Smooth muscle cell (in vitro differentiated cells): Measurements from ENCODE around the gene MAPK9. TPM values are rescaled to one million over a fixed set of nuclear protein-coding genes. Genes with fewer than 3 reads are reported as not detected.

Source experiments
- DNase-seq: peaks from one replicate; lab custom pipeline; 2025; ENCODE audit not compliant: unreplicated experiment; lab: John Stamatoyannopoulos, UW
- H2AFZ ChIP-seq: fragments of 200-600 bp; sonication (generic); 2 replicates; pipeline ENCODE4 v1.6.0; 2016; ENCODE audit warnings: antibody characterized with exemption, low read depth, mild to moderate bottlenecking
- H3F3A ChIP-seq: fragments of 200-600 bp; sonication (generic); 2 replicates; pipeline ENCODE4 v1.6.0; 2017; ENCODE audit warnings: antibody characterized with exemption, low read depth
- H3K27ac ChIP-seq: fragments of 200-600 bp; sonication (generic); 2 replicates; pipeline ENCODE4 v1.5.1; 2016; ENCODE audit warnings: low read depth, mild to moderate bottlenecking
- H3K27me3 ChIP-seq: fragments of 200-600 bp; sonication (generic); 2 replicates; pipeline ENCODE4 v1.6.1; 2016; ENCODE audit warnings: low read depth, mild to moderate bottlenecking
- H3K36me3 ChIP-seq: fragments of 200-600 bp; sonication (generic); 2 replicates; pipeline ENCODE4 v1.5.1; 2016; ENCODE audit warnings: low read depth
- H3K4me1 ChIP-seq: fragments of 200-600 bp; sonication (generic); 2 replicates; pipeline ENCODE4 v1.5.1; 2016; ENCODE audit warnings: low read depth
- H3K4me2 ChIP-seq: fragments of 200-600 bp; sonication (generic); 2 replicates; pipeline ENCODE4 v1.6.0; 2016; ENCODE audit warnings: mild to moderate bottlenecking
- H3K4me3 ChIP-seq: fragments of 200-600 bp; sonication (generic); 2 replicates; pipeline ENCODE4 v1.5.1; 2016; ENCODE audit warnings: mild to moderate bottlenecking
- H3K79me2 ChIP-seq: fragments of 200-600 bp; sonication (generic); 2 replicates; pipeline ENCODE4 v1.6.0; 2016; ENCODE audit warnings: low read depth, mild to moderate bottlenecking
- H3K9ac ChIP-seq: fragments of 200-600 bp; sonication (generic); 2 replicates; pipeline ENCODE4 v1.6.0; 2016; ENCODE audit warnings: low read depth
- H3K9me3 ChIP-seq: fragments of 200-600 bp; sonication (generic); replicated peaks from 2 replicates; pipeline ENCODE4 v1.5.1; 2016; ENCODE audit warnings: low read depth
- H4K20me1 ChIP-seq: fragments of 200-600 bp; sonication (generic); 2 replicates; pipeline ENCODE4 v1.6.0; 2016; ENCODE audit warnings: low read depth
- CTCF ChIP-seq: fragments of 200-600 bp; sonication (generic); IDR thresholded peaks from 2 replicates; pipeline ENCODE4 v1.5.1; 2017; ENCODE audit warnings: borderline replicate concordance, mild to moderate bottlenecking, antibody characterized with exemption; ENCODE audit not compliant: insufficient read depth, poor library complexity, severe bottlenecking
- WGBS: methylation state at CpG from one replicate; pipeline ENCODE4 v1.1.7; 2016; ENCODE audit warnings: low lambda C conversion rate; 5-methylcytosine and 5-hydroxymethylcytosine counted together
- polyA plus RNA-seq: library from polyadenylated mRNA; unstranded; fragments of >200 nt; fragmentation: Nextera tagmentation; extraction: Ambion mirVana; gene quantifications from 2 replicates; pipeline ENCODE4 v1.2.1, GENCODE V29; 2016
- total RNA-seq: library from RNA; depleted of rRNA; stranded (reverse); fragments of >200 nt; gene quantifications from 2 replicates; pipeline ENCODE4 v1.2.3, GENCODE V29; 2014

The MAPK9 gene
- total and polyA plus RNA-seq, 2 experiments from 2014 or later: 34.8 to 40.9 TPM

GRCh38 chr5:180323941-180324600 is 32.2 kb upstream of the MAPK9 start:
- no peak overlapping the region for H2AFZ ChIP-seq
- no peak for TF ChIP-seq CTCF
- DNase-seq: no peak
- H3K79me2 ChIP-seq: peaks cover 17% of the 10 kb centered on the region
- no peaks in the 10 kb centered on the region for H4K20me1 ChIP-seq
- no peaks in the 10 kb centered on the region for H3K4me1 ChIP-seq
- no peaks in the 10 kb centered on the region for H3K27me3 ChIP-seq
- 68% methylated on average over 11 of the region's 11 CpGs for WGBS
- no peak overlapping the region for H3K9ac ChIP-seq
- peaks cover 3% of the 10 kb centered on the region for H3F3A ChIP-seq
- no peak overlapping the region for H3K4me3 ChIP-seq
- peaks cover 14% of the 10 kb centered on the region for H3K36me3 ChIP-seq
- H3K27ac ChIP-seq: no peak overlapping the region
- no peak overlapping the region for H3K4me2 ChIP-seq
- H3K9me3 ChIP-seq: no peaks in the 10 kb centered on the region

DNA sequence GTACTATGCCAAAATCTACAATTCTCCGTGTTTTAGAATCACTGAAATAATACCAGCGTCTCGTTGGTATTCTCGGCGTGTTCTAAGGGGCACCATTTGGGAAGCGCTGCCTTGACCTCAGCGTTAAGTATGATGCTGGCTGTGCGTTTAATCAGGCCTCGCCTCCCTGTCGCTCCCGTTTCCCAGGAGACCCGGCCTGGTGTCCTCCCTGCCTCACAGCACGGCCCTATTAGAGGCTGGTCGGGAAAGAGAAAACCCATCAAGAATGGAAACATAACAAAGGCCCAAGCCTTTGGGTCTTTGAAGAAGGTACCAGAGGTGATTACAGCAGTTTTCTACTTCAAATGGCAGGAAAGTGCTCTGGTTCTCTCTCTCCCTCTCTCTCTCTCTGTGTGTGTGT is 31.3 kb upstream of the MAPK9 start:
- WGBS: 93% methylated on average over 14 of the region's 14 CpGs
- H4K20me1 ChIP-seq: no peaks in the 10 kb centered on the region
- peaks cover 14% of the 10 kb centered on the region for H3K36me3 ChIP-seq

DNA sequence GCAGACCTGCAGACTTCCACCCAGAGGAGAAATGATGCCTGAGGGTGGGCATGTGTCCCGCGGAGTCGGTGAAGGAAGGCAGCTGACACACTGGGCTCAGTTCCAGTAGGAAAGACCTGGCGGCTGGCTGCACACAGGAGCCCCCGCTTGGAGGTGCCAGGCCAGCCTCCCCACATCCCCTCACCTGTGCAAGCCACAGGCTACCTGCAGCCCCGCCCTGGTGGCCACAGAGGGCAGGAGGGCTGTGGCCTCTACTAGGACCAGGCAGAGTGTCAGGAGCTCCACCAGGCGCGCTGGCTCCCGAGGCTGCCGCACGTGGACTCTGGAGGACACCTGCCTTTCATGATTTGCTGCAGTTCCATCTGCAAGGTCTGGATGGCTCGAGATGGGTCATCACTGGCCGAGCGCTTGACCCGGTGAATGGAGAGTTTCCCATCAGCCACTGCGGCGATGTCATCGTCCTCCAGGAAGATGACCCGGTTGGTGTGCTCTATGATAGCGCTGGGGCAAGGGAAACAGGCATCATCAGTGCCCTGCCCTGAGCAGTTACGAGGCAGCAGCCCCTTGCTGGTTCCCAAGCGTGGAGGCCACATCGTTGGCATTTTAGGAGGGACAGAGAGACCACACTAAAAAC is 26.7 kb upstream of the MAPK9 start:
- Histone ChIP-seq H3K27ac (no peak overlapping the region), H3K9ac (no peak overlapping the region), H3K4me3 (no peak overlapping the region), H3K79me2 (peaks cover 3% of the 10 kb centered on the region), H3K36me3 (peaks cover 10% of the 10 kb centered on the region), H3K27me3 (no peaks in the 10 kb centered on the region), H3K4me1 (no peaks in the 10 kb centered on the region), H3F3A (peaks cover 8% of the 10 kb centered on the region), H3K4me2 (no peak overlapping the region), H4K20me1 (no peaks in the 10 kb centered on the region), H3K9me3 (no peaks in the 10 kb centered on the region), H2AFZ (no peak overlapping the region)
- WGBS: 98% methylated on average over 23 of the region's 23 CpGs
- DNase-seq: no peak
- TF ChIP-seq CTCF: no peak

More for the DNA sequence above, 31.3 kb upstream of the MAPK9 start:
- H3K9me3 ChIP-seq: no peaks in the 10 kb centered on the region
- no peak overlapping the region for H2AFZ ChIP-seq
- no peak overlapping the region for H3K27ac ChIP-seq
- H3K27me3 ChIP-seq: no peaks in the 10 kb centered on the region
- no peak overlapping the region for H3K4me3 ChIP-seq
- TF ChIP-seq CTCF: no peak
- H3K4me1 ChIP-seq: no peaks in the 10 kb centered on the region
- H3F3A ChIP-seq: no peaks in the 10 kb centered on the region
- DNase-seq: no peak
- no peak overlapping the region for H3K9ac ChIP-seq
- peaks cover 9% of the 10 kb centered on the region for H3K79me2 ChIP-seq
- no peak overlapping the region for H3K4me2 ChIP-seq
